Loucy (cell line): ENCODE results near the gene GRPEL1.

Experiments used
- H2AFZ ChIP-seq: fragments of 200-600 bp; sonication (generic); 2 replicates; pipeline ENCODE4 v1.6.0; 2016; ENCODE audit warnings: antibody characterized with exemption, mild to moderate bottlenecking, low read length, moderate library complexity
- H3F3A ChIP-seq: fragments of 200-600 bp; 2 replicates; pipeline ENCODE4 v1.6.0; 2016; ENCODE audit warnings: antibody characterized with exemption, low read depth, mild to moderate bottlenecking
- H3K27me3 ChIP-seq: fragments of 200-600 bp; sonication (generic); 2 replicates; pipeline ENCODE4 v1.6.1; 2014; ENCODE audit warnings: low read length, mild to moderate bottlenecking; ENCODE audit not compliant: insufficient read depth, poor library complexity, severe bottlenecking
- H3K36me3 ChIP-seq: fragments of 200-600 bp; sonication (generic); 2 replicates; pipeline ENCODE4 v1.6.1; 2016; ENCODE audit warnings: low read length; ENCODE audit not compliant: insufficient read depth
- H3K4me1 ChIP-seq: fragments of 200-600 bp; sonication (generic); 2 replicates; pipeline ENCODE4 v1.5.1; 2014; ENCODE audit warnings: low read length, mild to moderate bottlenecking; ENCODE audit not compliant: insufficient read depth, poor library complexity, severe bottlenecking
- H3K4me2 ChIP-seq: fragments of 200-600 bp; sonication (generic); 2 replicates; pipeline ENCODE4 v1.6.0; 2014; ENCODE audit warnings: antibody characterized with exemption, low read length, low read depth, mild to moderate bottlenecking; ENCODE audit not compliant: poor library complexity, severe bottlenecking
- H3K4me3 ChIP-seq: fragments of 200-600 bp; sonication (generic); 2 replicates; pipeline ENCODE4 v1.5.1; 2014; ENCODE audit warnings: low read length, mild to moderate bottlenecking, mixed read lengths; ENCODE audit not compliant: poor library complexity, severe bottlenecking
- H3K79me2 ChIP-seq: fragments of 200-600 bp; sonication (generic); 2 replicates; pipeline ENCODE4 v1.6.1; 2014; ENCODE audit warnings: low read length; ENCODE audit not compliant: insufficient read depth
- H3K9ac ChIP-seq: fragments of 200-600 bp; sonication (generic); 2 replicates; pipeline ENCODE4 v1.6.0; 2014; ENCODE audit warnings: mild to moderate bottlenecking, low read depth, low read length, moderate library complexity; ENCODE audit not compliant: poor library complexity, severe bottlenecking
- H3K9me2 ChIP-seq: fragments of 200-600 bp; sonication (generic); replicated peaks from 2 replicates; pipeline ENCODE4 v1.6.1; 2016; ENCODE audit warnings: low read depth, low read length, mixed read lengths
- H3K9me3 ChIP-seq: fragments of 200-600 bp; sonication (generic); 2 replicates; pipeline ENCODE4 v1.6.1; 2014; ENCODE audit warnings: mild to moderate bottlenecking, antibody characterized with exemption, low read length, low read depth; ENCODE audit not compliant: insufficient read depth
- H4K20me1 ChIP-seq: fragments of 200-600 bp; sonication (generic); 2 replicates; pipeline ENCODE4 v1.6.0; 2014; ENCODE audit warnings: antibody characterized with exemption, low read length, mild to moderate bottlenecking; ENCODE audit not compliant: insufficient read depth, poor library complexity, severe bottlenecking
- EZH2phosphoT487 ChIP-seq: fragments of 200-600 bp; IDR thresholded peaks from 2 replicates; pipeline ENCODE4 v1.6.1; 2018; ENCODE audit warnings: antibody characterized with exemption, mild to moderate bottlenecking, moderate library complexity, borderline replicate concordance
- TF ChIP-seq, protein P1 (sequence below): fragments of 200-600 bp; sonication (generic); conservative IDR thresholded peaks from 2 replicates; pipeline ENCODE4 v1.5.1; 2014; ENCODE audit warnings: mild to moderate bottlenecking, antibody characterized with exemption, low read length

GRPEL1 gene

DNA sequence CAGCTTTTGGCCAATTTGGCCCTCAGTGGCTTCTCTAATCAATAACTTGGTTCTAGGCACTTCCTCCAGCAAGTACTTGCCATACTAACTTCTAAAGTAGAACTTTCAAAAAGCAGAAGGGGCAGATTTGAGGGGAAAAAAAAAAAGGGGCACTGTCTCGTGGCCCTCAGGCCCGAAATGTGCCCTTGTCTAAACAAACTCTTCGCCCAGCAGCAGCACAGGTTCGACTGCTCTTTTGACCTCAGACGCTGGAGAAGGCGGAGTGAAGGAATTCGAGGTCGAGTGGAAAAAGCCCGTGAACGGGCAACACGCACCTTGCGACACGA is 775 bp downstream of the GRPEL1 start:
- Histone ChIP-seq H3K79me2 (peaks cover 33% of the 10 kb centered on the region), H2AFZ (peak overlapping the region; percentile 84; the same call in 1 of the 2 replicates), H3K4me2 (peak overlapping the region; percentile 100)

DNA sequence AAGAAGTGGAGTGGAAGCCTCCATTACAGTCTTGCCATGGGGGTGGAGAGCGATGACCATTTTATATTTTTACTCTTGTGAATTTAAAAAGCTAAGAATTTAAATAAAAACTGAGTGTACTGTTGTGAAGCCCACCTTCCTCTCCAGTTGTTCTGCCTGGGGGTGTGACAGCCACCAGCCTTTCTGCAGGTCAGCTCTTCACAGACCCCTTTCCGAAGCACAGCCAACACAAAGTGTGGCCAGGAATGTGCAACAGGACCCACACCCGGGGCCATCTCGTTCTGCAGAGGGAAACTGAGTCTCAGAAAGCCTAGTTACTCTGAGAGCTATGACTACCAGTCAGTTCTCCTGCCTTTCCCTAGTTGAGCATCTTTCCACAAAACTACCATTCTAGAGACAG is 1.4 kb downstream of the GRPEL1 start:
- peak overlapping the region; percentile 82 for H3K4me3 ChIP-seq

More for the DNA sequence above, 775 bp downstream of the GRPEL1 start:
- no peaks in the 10 kb centered on the region for H3K9me3 ChIP-seq
- peak overlapping the region; percentile 82 for H3K4me3 ChIP-seq
- peaks cover 17% of the 10 kb centered on the region for H3K36me3 ChIP-seq
- no peaks in the 10 kb centered on the region for H3F3A ChIP-seq
- TF ChIP-seq EZH2phosphoT487, result no peak
- TF ChIP-seq, protein P1, sequence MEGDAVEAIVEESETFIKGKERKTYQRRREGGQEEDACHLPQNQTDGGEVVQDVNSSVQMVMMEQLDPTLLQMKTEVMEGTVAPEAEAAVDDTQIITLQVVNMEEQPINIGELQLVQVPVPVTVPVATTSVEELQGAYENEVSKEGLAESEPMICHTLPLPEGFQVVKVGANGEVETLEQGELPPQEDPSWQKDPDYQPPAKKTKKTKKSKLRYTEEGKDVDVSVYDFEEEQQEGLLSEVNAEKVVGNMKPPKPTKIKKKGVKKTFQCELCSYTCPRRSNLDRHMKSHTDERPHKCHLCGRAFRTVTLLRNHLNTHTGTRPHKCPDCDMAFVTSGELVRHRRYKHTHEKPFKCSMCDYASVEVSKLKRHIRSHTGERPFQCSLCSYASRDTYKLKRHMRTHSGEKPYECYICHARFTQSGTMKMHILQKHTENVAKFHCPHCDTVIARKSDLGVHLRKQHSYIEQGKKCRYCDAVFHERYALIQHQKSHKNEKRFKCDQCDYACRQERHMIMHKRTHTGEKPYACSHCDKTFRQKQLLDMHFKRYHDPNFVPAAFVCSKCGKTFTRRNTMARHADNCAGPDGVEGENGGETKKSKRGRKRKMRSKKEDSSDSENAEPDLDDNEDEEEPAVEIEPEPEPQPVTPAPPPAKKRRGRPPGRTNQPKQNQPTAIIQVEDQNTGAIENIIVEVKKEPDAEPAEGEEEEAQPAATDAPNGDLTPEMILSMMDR, result no peak
- H3K9me2 ChIP-seq, result no peaks in the 10 kb centered on the region
- H3K9ac ChIP-seq, result peak overlapping the region; percentile 83
- no peaks in the 10 kb centered on the region for H3K27me3 ChIP-seq
- H3K4me1 ChIP-seq, result peaks cover 23% of the 10 kb centered on the region
- H4K20me1 ChIP-seq, result peaks cover 50% of the 10 kb centered on the region

DNA sequence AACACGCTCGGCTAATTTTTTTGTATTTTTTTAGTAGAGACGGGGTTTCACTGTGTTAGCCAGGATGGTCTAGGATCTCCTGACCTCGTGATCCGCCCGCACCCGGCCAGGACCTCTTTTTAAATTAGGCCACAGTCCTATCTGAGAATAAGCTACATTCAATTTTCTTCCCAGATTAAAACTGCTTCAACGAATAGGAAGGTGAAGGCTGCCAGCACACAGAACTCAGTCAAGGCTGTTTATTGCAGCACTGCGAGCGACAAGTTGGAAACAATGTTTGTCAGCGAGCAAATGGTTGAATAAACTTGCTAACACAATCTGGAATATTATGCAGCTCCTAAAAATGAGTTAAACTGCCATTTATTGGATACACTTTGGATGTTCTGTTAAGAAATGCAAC is 1.9 kb downstream of the GRPEL1 start:
- Histone ChIP-seq H3K27me3 (no peaks in the 10 kb centered on the region), H3K36me3 (peaks cover 28% of the 10 kb centered on the region), H4K20me1 (peaks cover 56% of the 10 kb centered on the region), H3K79me2 (peaks cover 33% of the 10 kb centered on the region), H3K9ac (no peak overlapping the region), H3F3A (0 out of 2 replicates have a peak, but pooled peaks cover 2% of the 10 kb centered on the region), H3K9me3 (no peaks in the 10 kb centered on the region), H3K4me2 (peak overlapping the region; percentile 100), H2AFZ (no peak overlapping the region), H3K4me3 (peak overlapping the region; percentile 82), H3K4me1 (peaks cover 23% of the 10 kb centered on the region), H3K9me2 (no peaks in the 10 kb centered on the region)
- TF ChIP-seq EZH2phosphoT487, result no peak
- TF ChIP-seq, protein P1, result no peak

More for the DNA sequence above, 1.4 kb downstream of the GRPEL1 start:
- Histone ChIP-seq H3K27me3 (no peaks in the 10 kb centered on the region), H3K9me3 (no peaks in the 10 kb centered on the region), H3K9me2 (no peaks in the 10 kb centered on the region), H4K20me1 (peaks cover 54% of the 10 kb centered on the region), H3K9ac (peak overlapping the region; percentile 83), H3K36me3 (peaks cover 23% of the 10 kb centered on the region), H3K4me1 (peaks cover 23% of the 10 kb centered on the region), H3K4me2 (peak overlapping the region; percentile 100), H2AFZ (no peak overlapping the region), H3K79me2 (peaks cover 33% of the 10 kb centered on the region), H3F3A (no peaks in the 10 kb centered on the region)
- TF ChIP-seq EZH2phosphoT487, result no peak
- TF ChIP-seq, protein P1, result no peak
